Measurements from ENCODE around the gene LHFPL3. TPM values are rescaled to one million over a fixed set of nuclear protein-coding genes. Genes with fewer than 3 reads are reported as not detected.
A peak's percentile ranks its signal among the peaks of the same experiment; 100 is the strongest.
"Not testable (repeated sequence)": the region's sequence is repeated elsewhere in the genome, so short reads cannot be mapped to it uniquely, and the experiment has no call there.

The LHFPL3 gene
- polyA plus RNA-seq, 1 donor = not detected

DNA sequence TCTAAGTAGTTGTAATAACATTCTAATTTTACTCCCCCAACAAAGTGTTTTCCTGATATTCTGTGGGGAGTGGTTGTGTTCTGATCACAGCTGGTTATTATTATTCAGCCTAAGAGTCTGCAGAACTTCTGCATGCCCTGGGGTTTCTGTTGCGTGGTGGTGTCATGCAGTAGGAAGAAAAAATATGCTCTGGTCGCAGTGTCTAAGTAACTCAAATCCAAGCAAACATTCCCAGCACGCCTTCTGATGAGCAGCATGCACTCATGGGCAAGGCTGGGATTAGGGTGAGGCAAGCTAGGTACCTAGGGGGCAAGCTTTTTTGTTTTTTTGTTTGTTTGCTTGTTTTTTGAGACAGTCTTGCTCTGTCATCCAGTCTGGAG is 572.8 kb downstream of the LHFPL3 start:
- no peak for DNase-seq

- DNase-seq = no peak
Measured at GRCh38 chr7:104902183-104902582, 573.8 kb downstream of the LHFPL3 start.

GRCh38 chr7:104903044-104903443 is 574.6 kb downstream of the LHFPL3 start:
- DNase-seq = no peak

DNA sequence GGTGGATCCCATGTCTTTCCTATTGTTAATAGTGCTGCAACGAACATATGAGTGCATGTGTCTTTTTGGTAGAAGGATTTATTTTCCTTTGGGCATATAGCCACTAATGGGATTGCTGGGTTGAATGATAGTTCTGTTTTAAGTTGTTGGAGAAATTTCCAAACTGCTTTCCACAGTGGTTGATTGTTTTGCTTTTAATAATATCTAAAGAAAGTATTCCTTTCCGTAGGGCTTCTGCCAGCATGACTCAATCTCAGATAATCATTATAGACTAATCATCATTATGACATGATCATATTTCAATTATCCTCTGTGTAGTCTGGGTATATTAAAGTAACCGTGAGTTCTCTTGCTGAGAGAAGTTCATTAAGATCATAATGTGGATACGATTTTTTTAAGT is 575.4 kb downstream of the LHFPL3 start:
- no peak for DNase-seq

DNA sequence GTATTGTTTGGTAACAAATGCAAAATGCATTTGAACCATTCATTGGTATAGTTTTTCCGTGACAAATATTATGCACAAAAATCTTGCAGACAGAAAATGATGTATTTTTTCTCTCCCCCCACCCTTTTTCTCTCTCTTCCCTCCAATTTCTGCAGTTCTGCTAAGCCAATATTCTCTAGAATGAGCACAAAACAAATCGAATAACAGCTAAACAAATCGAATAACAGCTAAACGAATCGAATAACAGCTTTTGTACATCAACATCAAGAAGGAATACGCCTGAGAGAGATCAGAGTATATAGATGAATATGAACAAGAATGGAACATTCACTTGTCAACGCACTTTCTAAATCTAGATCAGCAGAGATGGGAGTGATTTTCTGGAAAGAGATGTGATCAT is 577.6 kb downstream of the LHFPL3 start:
- no peak for DNase-seq

DNA sequence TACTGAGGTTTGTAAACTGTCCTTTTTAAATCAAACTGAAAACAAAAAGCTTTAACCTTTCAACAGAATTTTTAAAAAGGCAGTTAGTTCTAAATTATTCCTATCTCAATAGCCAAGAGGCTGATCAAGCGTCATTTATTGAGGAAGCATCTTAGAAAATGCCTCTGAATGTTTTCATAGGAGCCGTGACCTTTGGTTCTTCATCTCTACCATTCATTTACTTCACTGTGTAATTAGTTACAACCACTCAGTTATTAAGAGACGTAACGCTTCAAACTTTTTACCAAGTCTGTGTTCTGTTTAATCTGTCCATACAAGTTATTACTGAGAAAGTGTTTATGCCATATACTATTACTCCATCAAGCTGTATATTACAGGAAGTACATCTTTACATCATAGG is 578.2 kb downstream of the LHFPL3 start:
- DNase-seq = no peak

GRCh38 chr7:104908636-104909035 is 580.2 kb downstream of the LHFPL3 start:
- no peak for DNase-seq

DNA sequence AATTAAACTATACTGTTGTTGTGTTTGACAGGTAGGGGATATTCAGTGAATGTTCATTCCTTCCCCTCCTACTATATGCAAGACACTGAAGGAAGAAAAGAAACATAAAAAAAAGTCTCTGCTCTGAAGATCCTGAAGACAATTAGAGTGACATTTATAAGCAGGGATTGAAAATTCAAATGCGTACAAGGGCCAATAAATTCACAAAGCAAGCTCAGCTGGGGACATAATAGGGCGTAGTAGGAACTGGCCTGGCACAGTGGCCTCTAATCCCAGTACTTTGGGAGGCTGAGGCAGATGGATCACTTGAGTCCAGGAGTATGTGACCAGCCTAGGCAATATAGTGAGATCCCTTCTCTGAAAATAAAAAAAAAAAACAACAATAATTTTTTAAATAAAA is 580.7 kb downstream of the LHFPL3 start:
- DNase-seq = no peak

DNA sequence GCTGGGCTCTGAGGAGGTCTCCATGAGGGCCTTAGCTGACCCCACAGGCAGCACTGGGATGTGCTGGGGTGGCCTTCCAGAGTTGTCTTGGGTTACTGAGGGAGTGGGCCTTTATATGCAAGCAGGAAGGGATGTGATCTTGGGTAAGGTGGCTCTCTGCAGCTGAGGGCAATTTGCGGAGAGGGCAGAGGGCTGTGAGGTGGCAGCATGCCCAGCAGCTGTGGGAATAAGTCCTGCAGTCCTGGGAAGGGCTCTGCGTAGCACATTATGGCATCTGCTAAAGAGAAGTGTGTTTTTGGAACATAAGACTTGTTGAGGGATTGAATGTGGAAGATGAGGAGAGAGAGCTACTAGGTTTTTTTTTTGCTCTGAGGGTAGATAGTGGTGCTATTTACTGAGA is 586.0 kb downstream of the LHFPL3 start:
- DNase-seq = peak; percentile 31

GRCh38 chr7:104921596-104921995 is 593.2 kb downstream of the LHFPL3 start:
- DNase-seq = no peak

- no peak for DNase-seq
Measured at GRCh38 chr7:104922182-104923009, 594.0 kb downstream of the LHFPL3 start.

DNA sequence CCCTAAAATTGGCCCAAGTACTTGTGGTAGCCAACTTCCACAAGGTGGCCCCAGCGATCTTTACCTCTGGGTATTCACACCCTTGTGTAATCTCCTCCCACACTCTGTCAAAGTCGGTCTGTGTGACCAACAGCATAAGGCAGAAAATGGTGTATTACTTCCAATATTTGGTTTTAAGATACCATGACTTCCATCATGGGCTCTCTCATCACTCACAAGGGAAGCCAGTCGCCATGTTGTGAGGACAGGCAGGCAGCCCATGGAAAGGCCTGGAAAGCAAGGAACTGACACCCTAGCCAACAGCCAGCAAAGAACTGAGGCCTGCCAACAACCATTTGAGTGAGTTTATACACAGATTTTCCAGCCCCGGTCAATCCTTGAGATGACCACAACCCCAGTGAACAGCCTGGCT is 594.6 kb downstream of the LHFPL3 start:
- no peak for DNase-seq

GRCh38 chr7:104926189-104926588 is 597.8 kb downstream of the LHFPL3 start:
- DNase-seq = not testable (repeated sequence)

DNA sequence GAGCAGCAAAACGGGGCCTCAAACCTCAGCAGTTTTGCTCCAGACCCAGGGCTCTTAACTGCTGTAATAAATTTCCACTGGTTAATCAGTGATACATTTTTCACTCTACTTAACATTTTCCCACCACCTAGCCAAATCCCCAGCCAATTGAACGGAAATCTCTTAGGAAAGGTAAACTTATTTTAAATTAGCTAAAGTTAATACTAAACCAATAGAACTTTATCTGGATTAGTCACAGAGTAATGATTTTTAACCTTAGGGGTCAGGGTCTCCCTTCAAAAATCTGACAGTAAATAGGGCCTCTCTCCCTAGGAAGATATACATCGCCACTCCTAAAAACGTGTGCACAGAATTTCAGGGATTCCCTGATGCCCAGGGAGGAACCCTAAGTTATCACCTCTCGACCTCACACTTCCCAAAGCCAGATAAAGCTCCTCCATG is 598.2 kb downstream of the LHFPL3 start:
- DNase-seq = no peak

DNA sequence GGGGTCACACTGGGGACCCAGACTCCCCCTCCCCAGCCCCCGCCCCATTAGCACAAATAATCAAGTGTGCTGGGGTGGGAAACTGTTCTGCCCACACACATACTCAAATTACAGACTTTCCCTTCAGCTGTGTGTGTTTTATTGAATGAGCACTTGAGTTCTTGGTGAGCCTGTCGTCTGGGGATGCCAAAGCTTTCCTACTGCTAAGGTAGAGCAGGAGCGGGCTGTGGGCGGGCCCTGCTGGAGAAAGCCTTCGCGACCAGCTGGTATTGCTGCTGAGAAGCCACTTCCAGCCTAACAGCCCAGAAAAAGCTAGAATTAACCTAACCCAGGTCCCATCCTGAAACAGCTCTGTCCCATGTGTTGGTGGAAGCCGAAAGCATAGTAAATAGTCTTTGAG is 598.7 kb downstream of the LHFPL3 start:
- DNase-seq = no peak

- no peak for DNase-seq
Measured at GRCh38 chr7:104928721-104929400, 600.5 kb downstream of the LHFPL3 start.

DNA sequence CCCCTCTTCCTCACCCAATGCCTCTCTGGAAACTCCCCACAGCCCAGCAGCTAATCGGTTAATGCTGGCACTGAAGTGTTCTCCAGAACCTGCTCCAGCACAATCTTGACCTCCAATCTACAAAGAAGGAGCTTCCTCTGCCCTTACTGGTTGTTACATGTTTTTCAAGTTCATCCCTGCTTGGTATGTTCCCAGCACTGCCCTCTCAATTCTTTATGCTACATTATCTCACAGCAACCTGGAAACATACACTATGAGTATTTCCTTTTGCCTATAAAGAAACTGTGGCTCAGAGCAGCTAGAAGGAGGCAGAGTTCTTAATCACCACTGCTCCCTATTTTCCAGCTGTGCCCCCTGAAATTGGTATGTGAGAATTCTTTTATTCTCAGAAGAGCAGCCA is 601.5 kb downstream of the LHFPL3 start:
- DNase-seq = no peak

DNA sequence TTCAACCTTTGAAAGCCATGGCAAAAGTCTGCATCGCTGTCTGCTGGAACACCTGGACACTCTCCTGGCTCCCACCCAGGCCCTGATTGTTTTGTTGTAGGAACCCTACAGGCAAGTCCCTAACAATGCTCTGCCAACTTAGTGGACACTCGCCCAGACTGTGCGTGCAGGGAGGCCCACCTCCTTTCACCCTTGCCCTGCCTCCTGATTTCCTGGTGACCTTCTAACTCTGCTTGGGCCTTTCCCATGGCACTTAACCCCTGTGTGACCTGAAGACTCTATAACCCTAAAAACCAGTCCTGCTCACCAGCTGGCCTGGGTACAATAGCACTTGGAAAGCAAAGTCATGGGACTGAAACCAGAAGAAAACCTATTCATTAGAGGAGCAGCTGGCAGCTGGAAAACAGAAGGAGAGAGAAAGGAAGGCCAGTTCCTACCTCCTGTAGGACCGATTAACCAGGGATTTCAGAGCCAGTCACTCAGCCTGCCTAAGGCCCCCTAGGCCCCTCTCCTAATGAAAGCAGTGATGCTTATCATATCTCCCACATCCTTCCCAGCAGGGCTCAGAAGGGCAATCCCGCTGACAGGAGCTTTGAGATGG is 602.9 kb downstream of the LHFPL3 start:
- DNase-seq = no peak

- DNase-seq = no peak
Measured at GRCh38 chr7:104933022-104933421, 604.6 kb downstream of the LHFPL3 start.

- no peak for DNase-seq
Measured at GRCh38 chr7:104933521-104933988, 605.2 kb downstream of the LHFPL3 start.

DNA sequence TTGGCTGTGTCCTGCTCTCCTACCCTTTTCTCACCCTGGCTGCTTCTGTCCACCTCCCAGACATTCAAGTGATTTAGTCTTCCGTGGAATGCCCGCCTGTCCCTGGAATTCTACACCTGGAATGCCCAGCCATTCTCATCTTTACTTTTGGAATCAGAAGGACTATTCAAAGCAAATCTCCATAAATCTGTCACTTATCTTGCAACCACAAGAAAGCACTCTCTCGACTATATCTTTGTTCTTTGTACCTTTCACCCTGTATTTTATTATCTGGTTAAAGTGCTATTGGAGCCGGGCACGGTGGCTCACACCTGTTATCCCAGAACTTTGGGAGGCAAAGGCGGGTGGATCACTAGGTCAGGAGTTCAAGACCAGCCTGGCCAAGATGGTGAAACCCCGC is 606.3 kb downstream of the LHFPL3 start:
- no peak for DNase-seq

GRCh38 chr7:104935276-104935675 is 606.9 kb downstream of the LHFPL3 start:
- no peak for DNase-seq

DNA sequence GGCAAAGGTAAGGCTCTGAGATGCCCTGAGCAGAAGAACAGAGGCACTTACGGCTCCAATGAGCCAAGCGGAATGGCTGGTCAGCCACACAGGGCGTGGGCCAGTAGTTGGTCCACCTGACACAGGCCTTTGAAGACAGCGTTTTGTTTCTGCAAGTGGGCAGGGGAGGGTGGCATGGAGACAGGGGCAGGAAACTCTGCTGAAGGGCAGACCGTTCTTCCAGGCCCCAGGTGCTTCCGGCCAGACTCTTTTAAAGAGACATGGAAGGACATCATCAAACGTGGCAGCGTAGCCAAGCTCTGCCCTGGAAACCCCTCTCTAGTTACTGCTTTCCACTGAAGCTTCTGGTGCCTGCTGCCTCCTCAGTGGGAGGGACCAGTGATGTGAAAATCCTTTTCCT is 608.1 kb downstream of the LHFPL3 start:
- DNase-seq = no peak

DNA sequence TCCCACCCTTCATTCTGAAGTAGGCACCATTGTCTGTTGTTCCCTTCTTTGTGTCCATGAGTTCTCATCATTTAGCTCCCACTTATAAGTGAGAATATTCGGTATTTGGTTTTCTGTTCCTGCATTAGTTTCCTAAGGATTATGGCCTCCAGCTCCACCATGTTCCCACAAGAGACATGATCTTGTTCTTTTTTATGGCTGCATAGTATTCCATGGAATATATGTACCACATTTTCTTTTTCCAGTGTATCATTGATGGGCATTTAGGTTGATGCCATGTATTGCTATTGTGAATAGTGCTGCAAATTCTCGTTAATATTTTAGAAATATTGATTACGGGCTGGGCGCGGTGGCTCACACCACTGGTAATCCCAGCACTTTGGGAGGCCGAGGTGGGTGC is 609.1 kb downstream of the LHFPL3 start:
- not testable (repeated sequence) for DNase-seq
